22Rv1 (cell line): ENCODE results near the gene HRNR.
"Not testable (repeated sequence)": the region's sequence is repeated elsewhere in the genome, so short reads cannot be mapped to it uniquely, and the experiment has no call there.

Experiments
- H3K27ac ChIP-seq: fragments of 450-650 bp; 2 replicates; pipeline ENCODE4 v1.5.1; 2017
- ZFX ChIP-seq: fragments of 450-650 bp; IDR thresholded peaks from 2 replicates; pipeline ENCODE4 v1.6.1; 2017; ENCODE audit warnings: antibody characterized with exemption, borderline replicate concordance
- TF ChIP-seq, protein P1 (sequence below): fragments of 450-650 bp; IDR thresholded peaks from 2 replicates; pipeline ENCODE4 v1.5.1; 2017; ENCODE audit warnings: mild to moderate bottlenecking

HRNR gene

DNA sequence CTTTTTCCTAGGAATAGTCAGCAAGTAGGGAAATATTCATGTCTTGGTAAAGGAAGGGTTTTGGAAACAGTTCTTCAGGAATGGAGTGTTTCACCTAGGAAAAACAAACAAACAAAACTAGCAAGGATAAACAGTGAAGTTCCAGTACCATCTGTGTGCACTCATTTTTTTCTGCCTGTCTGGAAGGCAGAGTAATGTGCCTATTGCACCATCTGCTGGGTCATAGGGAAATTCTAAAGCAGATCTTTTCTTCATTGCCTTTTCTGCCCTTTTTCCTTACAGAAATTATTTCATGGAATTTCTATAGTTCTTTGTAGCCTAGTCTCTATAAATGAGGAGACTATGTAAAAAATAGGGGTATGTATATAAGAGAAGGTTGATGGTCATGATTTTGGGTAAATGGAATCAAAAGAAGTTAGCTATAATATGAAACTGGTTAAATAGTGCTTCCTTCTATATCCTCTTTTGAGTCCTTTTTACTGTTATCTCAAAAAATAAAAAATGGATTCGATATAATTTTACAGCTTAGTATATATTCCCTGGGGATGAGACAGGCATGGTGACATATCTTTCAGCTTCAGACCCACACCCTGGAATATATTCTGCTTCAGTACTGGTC is 3.4 kb upstream of the HRNR start:
- TF ChIP-seq, protein P1, sequence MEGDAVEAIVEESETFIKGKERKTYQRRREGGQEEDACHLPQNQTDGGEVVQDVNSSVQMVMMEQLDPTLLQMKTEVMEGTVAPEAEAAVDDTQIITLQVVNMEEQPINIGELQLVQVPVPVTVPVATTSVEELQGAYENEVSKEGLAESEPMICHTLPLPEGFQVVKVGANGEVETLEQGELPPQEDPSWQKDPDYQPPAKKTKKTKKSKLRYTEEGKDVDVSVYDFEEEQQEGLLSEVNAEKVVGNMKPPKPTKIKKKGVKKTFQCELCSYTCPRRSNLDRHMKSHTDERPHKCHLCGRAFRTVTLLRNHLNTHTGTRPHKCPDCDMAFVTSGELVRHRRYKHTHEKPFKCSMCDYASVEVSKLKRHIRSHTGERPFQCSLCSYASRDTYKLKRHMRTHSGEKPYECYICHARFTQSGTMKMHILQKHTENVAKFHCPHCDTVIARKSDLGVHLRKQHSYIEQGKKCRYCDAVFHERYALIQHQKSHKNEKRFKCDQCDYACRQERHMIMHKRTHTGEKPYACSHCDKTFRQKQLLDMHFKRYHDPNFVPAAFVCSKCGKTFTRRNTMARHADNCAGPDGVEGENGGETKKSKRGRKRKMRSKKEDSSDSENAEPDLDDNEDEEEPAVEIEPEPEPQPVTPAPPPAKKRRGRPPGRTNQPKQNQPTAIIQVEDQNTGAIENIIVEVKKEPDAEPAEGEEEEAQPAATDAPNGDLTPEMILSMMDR: peak; percentile 39
- TF ChIP-seq ZFX: no peak
- no peak overlapping the region for H3K27ac ChIP-seq

DNA sequence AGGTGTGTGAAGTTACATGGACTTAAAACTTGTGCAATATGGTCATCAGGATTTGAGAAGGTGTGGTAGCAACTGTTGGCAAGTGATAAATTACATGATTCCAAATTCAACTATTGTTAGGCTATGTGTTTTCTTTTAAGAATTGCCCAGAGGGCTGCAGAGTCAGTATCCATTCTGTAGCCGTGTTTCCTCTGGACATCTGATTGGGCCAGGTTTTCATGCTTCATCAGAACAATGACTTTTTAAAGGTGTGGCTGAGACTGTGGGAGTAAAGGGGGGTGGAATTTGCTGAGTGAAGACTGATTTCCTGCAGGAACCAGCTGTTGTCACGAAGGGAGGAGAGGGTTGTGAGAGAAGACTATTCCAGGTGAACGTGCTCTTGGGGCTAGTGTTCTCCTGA is 1.7 kb upstream of the HRNR start:
- no peak overlapping the region for H3K27ac ChIP-seq
- no peak for TF ChIP-seq ZFX
- TF ChIP-seq, protein P1: no peak

DNA sequence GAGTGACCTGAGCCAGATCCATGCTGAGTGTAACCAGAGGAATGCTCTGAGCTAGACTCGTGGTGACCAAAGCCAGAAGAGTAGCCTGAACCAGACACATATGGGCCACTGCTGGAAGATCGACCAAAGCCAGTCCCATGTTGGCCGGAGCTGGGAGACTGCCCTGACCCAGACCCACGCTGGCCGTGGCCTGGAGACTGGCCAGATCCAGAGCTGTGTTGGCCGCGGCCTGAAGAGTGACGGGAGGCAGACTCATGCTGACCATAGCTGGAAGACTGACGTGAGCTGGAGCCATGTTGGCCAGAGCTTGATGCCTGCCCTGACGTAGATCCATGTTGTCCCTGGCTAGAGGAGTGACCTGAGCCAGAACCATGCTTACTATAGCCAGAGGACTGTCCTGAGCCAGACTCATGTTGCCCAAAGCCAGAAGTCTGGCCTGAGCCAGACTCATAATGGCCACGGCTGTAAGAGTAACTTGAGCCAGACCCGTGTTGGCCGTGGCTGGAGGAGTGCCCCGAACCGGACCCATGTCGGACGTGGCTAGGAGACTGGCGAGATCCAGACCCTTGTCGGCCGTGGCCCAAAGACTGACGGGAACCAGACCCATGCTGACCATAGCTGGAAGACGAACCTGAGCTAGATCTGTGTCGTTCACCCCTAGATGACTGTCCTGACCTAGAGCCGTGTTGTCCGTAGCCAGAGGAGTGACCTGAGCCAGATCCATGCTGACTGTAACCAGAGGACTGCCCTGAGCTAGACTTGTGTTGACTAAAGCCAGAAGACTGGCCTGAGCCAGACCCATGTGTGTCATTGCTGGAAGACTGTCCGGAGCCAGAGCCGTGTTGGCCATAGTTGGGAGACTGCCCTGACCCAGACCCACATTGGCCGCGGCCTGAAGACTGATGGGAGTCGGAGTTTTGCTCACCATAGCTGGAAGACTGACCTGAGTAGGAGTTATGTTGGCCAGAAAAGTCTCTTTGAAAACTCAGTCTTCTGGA is 3.5 kb downstream of the HRNR start:
- no peak for TF ChIP-seq ZFX
- TF ChIP-seq, protein P1: no peak
- H3K27ac ChIP-seq: no peak overlapping the region

DNA sequence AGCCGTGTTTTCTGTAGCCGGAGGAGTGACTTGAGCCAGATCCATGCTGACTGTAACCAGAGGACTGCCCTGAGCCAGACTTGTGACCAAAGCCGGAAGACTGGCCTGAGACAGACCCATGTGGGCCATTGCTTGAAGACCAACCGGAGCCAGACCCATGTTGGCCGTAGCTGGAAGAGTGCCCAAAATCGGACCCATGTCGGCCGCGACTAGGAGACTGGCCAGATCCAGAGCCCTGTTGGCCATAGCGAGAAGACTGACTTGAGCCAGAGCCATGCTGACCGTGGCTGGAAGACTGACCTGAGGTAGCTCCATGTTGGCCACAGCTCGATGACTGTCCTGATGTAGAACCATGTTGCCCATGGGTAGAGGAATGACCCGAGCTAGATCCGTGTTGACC is 4.6 kb downstream of the HRNR start:
- H3K27ac ChIP-seq: not testable (repeated sequence)

DNA sequence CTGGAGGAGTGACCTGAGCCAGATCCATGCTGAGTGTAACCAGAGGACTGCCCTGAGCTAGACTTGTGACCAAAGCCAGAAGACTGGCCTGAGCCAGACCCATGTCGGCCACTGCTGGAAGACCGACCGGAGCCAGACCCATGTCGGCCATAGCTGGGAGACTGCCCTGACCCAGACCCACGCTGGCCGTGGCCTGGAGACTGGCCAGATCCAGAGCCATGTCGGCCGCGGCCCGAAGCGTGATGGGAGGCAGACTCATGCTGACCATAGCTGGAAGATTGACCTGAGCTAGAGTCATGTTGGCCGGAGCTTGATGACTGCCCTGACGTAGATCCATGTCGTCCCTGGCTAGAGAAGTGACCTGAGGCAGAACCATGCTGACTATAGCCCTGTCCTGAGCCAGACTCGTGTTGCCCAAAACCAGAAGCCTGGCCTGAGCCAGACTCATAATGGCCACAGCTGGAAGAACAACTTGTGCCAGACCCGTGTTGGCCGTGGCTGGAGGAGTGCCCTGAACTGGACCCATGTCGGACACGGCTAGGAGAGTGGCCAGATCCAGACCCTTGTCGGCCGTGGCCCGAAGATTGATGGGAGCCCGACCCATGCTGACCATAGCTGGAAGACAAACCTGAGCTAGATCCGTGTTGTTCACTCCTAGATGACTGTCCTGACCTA is 5.1 kb downstream of the HRNR start:
- H3K27ac ChIP-seq: no peak overlapping the region
- TF ChIP-seq ZFX: no peak
- TF ChIP-seq, protein P1: no peak

DNA sequence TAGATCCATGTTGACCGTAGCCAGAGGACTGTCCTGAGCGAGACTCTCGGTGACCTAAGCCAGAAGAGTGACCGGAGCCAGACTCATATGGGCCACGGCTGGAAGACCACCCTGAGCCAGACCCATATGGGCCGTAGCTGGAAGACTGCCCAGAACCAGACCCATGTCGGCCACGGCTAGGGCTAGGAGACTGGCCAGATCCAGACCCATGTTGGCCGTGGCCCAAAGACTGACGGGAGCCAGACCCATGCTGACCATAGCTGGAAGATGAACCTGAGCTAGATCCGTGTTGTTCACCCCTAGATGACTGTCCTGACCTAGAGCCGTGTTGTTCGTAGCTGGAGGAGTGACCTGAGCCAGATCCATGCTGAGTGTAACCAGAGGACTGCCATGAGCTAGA is 8.4 kb downstream of the HRNR start:
- not testable (repeated sequence) for H3K27ac ChIP-seq

DNA sequence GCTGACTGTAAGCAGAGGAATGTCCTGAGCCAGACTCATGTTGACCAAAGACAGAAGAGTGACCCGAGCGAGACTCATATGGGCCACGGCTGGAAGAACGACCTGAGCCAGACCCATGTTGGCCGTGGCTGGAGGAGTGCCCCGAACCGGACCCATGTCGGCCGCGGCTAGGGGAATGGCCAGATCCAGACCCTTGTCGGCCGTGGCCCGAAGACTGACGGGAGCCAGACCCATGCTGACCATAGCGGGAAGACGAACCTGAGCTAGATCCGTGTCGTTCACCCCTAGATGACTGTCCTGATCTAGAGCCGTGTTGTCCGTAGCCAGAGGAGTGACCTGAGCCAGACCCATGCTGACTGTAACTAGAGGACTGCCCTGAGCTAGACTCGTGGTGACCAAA is 9.1 kb downstream of the HRNR start:
- H3K27ac ChIP-seq: not testable (repeated sequence)

DNA sequence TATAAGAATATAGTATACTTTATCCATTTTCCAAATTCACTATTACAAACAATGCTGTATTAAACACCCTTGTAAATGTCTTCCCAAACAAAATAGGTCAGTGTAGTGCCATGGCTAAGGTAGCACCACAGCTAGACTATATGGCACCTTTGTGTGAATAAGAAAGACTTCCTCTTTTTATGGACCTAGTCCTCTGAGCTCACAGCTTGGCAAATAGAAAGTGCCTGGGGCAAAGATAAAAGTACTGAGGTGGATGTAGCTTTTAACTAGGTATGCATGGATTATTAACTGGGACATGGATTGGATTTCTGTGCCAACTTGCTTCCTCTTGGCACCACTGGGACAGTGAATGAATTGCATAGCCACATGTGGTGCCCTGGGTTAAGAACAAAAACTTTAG is 25.0 kb downstream of the HRNR start:
- TF ChIP-seq ZFX: no peak
- TF ChIP-seq, protein P1: no peak
- H3K27ac ChIP-seq: no peak overlapping the region
